Left lung (tissue), 10 donors: ENCODE data around the gene SLC25A12. TPM values are rescaled to one million over a fixed set of nuclear protein-coding genes. Genes with fewer than 3 reads are reported as not detected.

ENCODE experiments used
- ATAC-seq: fragments of 200-7000 bp; cut with Tn5 transposase; one replicate; pipeline ENCODE4 v1.9.1; 2020; ENCODE audit warnings: moderate library complexity
- DNase-seq, 4 donors: peaks; one replicate each; pipeline ENCODE4 v3.0.0-alpha.2; 2013 to 2020
- H3K27ac ChIP-seq, 2 donors: fragments of 200-600 bp; sonication (generic) in 1 of 2; one replicate each; pipeline versions ENCODE4 v1.5.0 to v1.8.0; 2020 to 2021
- H3K27me3 ChIP-seq, 2 donors: fragments of 200-600 bp; sonication (generic) in 1 of 2; one replicate each; pipeline versions ENCODE4 v1.5.0 to v1.8.0; 2020 to 2021
- H3K36me3 ChIP-seq, 2 donors: fragments of 200-600 bp; sonication (generic) in 1 of 2; one replicate each; pipeline versions ENCODE4 v1.5.0 to v1.8.0; 2020 to 2021
- H3K4me1 ChIP-seq, 2 donors: fragments of 200-600 bp; one replicate each; pipeline ENCODE4 v1.8.0; 2021
- H3K4me3 ChIP-seq, 2 donors: fragments of 200-600 bp; sonication (generic) in 1 of 2; one replicate each; pipeline versions ENCODE4 v1.5.0 to v1.8.0; 2020 to 2021; ENCODE audit warnings: mild to moderate bottlenecking in 1 of 2
- H3K9me3 ChIP-seq, 2 donors: fragments of 200-600 bp; sonication (generic) in 1 of 2; one replicate each; pipeline versions ENCODE4 v1.5.0 to v1.8.0; 2020 to 2021
- CTCF ChIP-seq, 2 donors: fragments of 200-600 bp; sonication (generic) in 1 of 2; IDR thresholded peaks; one replicate each; pipeline versions ENCODE4 v1.5.0 to v1.8.0; 2021; ENCODE audit warnings: antibody characterized with exemption in 2 of 2
- intact Hi-C, 2 donors: fragments of 100-400 bp; cut with DNase I; formaldehyde crosslinking; loops; one replicate each; pipeline versions ENCODE4 v1.11.2 to v1.14.2; 2022
- polyA plus RNA-seq, 6 donors: library from polyadenylated mRNA; unstranded; fragments of 120-200 nt; gene quantifications; one replicate each; pipeline ENCODE4 v1.2.1, GENCODE V29; 2013; ENCODE audit not compliant: insufficient read length in 6 of 6
- total RNA-seq, 2 donors: library from RNA; stranded (reverse); fragmentation: NEBNext Ultra II Directional; extraction: Animal tissue kit (Norgen Biotek cat#: 25700); gene quantifications; one replicate each; pipeline ENCODE4 v1.2.1, GENCODE V29; 2021
- donor health status: DM: no; HTN: yes; CAD: no.
- donor health status: DM: no; HTN: no; CAD: no.

The SLC25A12 gene
- total and polyA plus RNA-seq, 8 donors = 10.1 to 32.2 (median 25.5) TPM

GRCh38 chr2:171754254-171754939 is 139.6 kb downstream of the SLC25A12 start:
- no peaks in the 10 kb centered on the region for H3K27me3 ChIP-seq
- H3K4me3 ChIP-seq = no peak overlapping the region
- H3K36me3 ChIP-seq = peaks cover 0 to 64% of the 10 kb centered on the region in 2 donors
- H3K4me1 ChIP-seq = no peaks in the 10 kb centered on the region
- ATAC-seq (no peak), DNase-seq (no peak)
- intact Hi-C loops = no loop called here
- H3K27ac ChIP-seq = no peak overlapping the region
- peaks cover 0 to 5% of the 10 kb centered on the region in 2 donors for H3K9me3 ChIP-seq
- TF ChIP-seq CTCF (IDR thresholded peaks at IDR 0.05) = no peak

- intact Hi-C loops = no loop called here
- Histone ChIP-seq H3K4me1 (no peaks in the 10 kb centered on the region), H3K9me3 (no peaks in the 10 kb centered on the region), H3K27me3 (no peaks in the 10 kb centered on the region), H3K27ac (no peak overlapping the region), H3K4me3 (no peak overlapping the region), H3K36me3 (peaks cover 0 to 94% of the 10 kb centered on the region in 2 donors)
- no peak for DNase-seq
- ATAC-seq = no peak
- no peak for TF ChIP-seq CTCF (IDR thresholded peaks at IDR 0.05)
Measured at GRCh38 chr2:171747371-171747770, 146.7 kb downstream of the SLC25A12 start.

GRCh38 chr2:171745806-171746205 is 148.2 kb downstream of the SLC25A12 start:
- H3K4me1 ChIP-seq = no peaks in the 10 kb centered on the region
- no peaks in the 10 kb centered on the region for H3K9me3 ChIP-seq
- no peak overlapping the region for H3K4me3 ChIP-seq
- TF ChIP-seq CTCF (IDR thresholded peaks at IDR 0.05) = no peak
- intact Hi-C loops = no loop called here
- H3K27me3 ChIP-seq = no peaks in the 10 kb centered on the region
- H3K36me3 ChIP-seq = peaks cover 0 to 91% of the 10 kb centered on the region in 2 donors
- ATAC-seq (no peak), DNase-seq (no peak)
- H3K27ac ChIP-seq = no peak overlapping the region

- TF ChIP-seq CTCF (IDR thresholded peaks at IDR 0.05) = no peak
- DNase-seq = no peak
- intact Hi-C loops = no loop called here
- Histone ChIP-seq H3K27ac (no peak overlapping the region), H3K36me3 (peaks cover 0 to 91% of the 10 kb centered on the region in 2 donors), H3K27me3 (no peaks in the 10 kb centered on the region), H3K4me1 (no peaks in the 10 kb centered on the region), H3K4me3 (no peak overlapping the region), H3K9me3 (no peaks in the 10 kb centered on the region)
- ATAC-seq = no peak
Measured at GRCh38 chr2:171745141-171745540, 148.9 kb downstream of the SLC25A12 start.

- H3K27ac ChIP-seq = no peak overlapping the region
- no peak for TF ChIP-seq CTCF (IDR thresholded peaks at IDR 0.05)
- DNase-seq (no peak), ATAC-seq (no peak)
- H3K9me3 ChIP-seq = no peaks in the 10 kb centered on the region
- H3K4me1 ChIP-seq = no peaks in the 10 kb centered on the region
- intact Hi-C loops = no loop called here
- H3K4me3 ChIP-seq = no peak overlapping the region
- no peaks in the 10 kb centered on the region for H3K27me3 ChIP-seq
- H3K36me3 ChIP-seq = peaks cover 0 to 93% of the 10 kb centered on the region in 2 donors
Measured at GRCh38 chr2:171742760-171743159, 151.3 kb downstream of the SLC25A12 start.
